HCT116 (cell line): ENCODE data around the gene LHFPL6. TPM values are rescaled to one million over a fixed set of nuclear protein-coding genes. Genes with fewer than 3 reads are reported as not detected.

Experiments used
- ATAC-seq: fragments of 200-7000 bp; cut with Tn5 transposase; 2 replicates; pipeline ENCODE4 v1.9.1; 2020; ENCODE audit warnings: mild to moderate bottlenecking, moderate library complexity
- BruUV-seq: library from RNA; stranded (reverse); fragments of 400-500 nt; replicated peaks from 2 replicates; lab custom pipeline; 2021; lab: Mats Ljungman, UMichigan
- CTCF ChIA-PET: fragments of 300-600 bp; sonication (Branson Sonifier 250); formaldehyde crosslinking; loops from one replicate; lab custom pipeline; 2021; ENCODE audit warnings: antibody characterized with exemption; lab: Charles Lee
- POLR2A ChIA-PET: fragments of 300-600, 350-600 bp; sonication (Branson Sonifier 250); formaldehyde crosslinking; loops from one replicate; lab custom pipeline; 2021; ENCODE audit warnings: antibody characterized with exemption; lab: Charles Lee
- RAD21 ChIA-PET, 2 experiments: fragments of 300-600 bp; sonication (Branson Sonifier 250); formaldehyde crosslinking; loops; one replicate each; lab custom pipeline; 2023; ENCODE audit warnings: low total read pairs in 2 of 2; ENCODE audit not compliant: uncharacterized antibody in 2 of 2, unreplicated experiment in 2 of 2, low non-redundant PET in 1 of 2; lab: Charles Lee
- DNase-seq: peaks from one replicate; pipeline ENCODE4 v3.0.0-alpha.2; 2010; ENCODE audit warnings: low read depth, low spot score
- H2AFZ ChIP-seq: fragments of 200-600 bp; shearing (Covaris generic), sonication (generic); 2 replicates; pipeline ENCODE4 v1.6.1; 2017; ENCODE audit warnings: low read depth, mixed run types, mixed read lengths, antibody characterized with exemption, low read length; ENCODE audit not compliant: poor library complexity, severe bottlenecking
- H3K27ac ChIP-seq: 2 replicates; pipeline ENCODE4 v1.5.1; 2012; ENCODE audit warnings: low read depth, low read length
- H3K27me3 ChIP-seq: fragments of 200-600 bp; sonication (generic); 2 replicates; pipeline ENCODE4 v1.6.1; 2016; ENCODE audit warnings: mixed run types, low read length, mixed read lengths; ENCODE audit not compliant: insufficient read depth
- H3K36me3 ChIP-seq, 2 experiments: fragments of 200-500 bp in 1 of 2; fragments of 200-600 bp in 1 of 2; sonication (Bioruptor generic) in 1 of 2; sonication (generic) in 1 of 2; 2 replicates each; pipeline versions ENCODE4 v1.5.1 to v1.6.1; 2014 to 2016; ENCODE audit warnings: low read length in 2 of 2, inconsistent platforms in 1 of 2, mixed read lengths in 1 of 2, mixed run types in 1 of 2; ENCODE audit not compliant: insufficient read depth in 2 of 2, control insufficient read depth in 1 of 2
- H3K4me1 ChIP-seq, 2 experiments: fragments of 200-600 bp in 1 of 2; sonication (generic) in 1 of 2; 2 replicates each; pipeline versions ENCODE4 v1.5.1 to v1.6.1; 2012 to 2017; ENCODE audit warnings: low read length in 2 of 2, inconsistent platforms in 1 of 2, mild to moderate bottlenecking in 1 of 2, mixed read lengths in 1 of 2, mixed run types in 1 of 2, moderate library complexity in 1 of 2; ENCODE audit not compliant: insufficient read depth in 2 of 2, control insufficient read depth in 1 of 2
- H3K4me2 ChIP-seq: fragments of 200-600 bp; sonication (generic); 2 replicates; pipeline ENCODE4 v1.6.1; 2017; ENCODE audit warnings: mixed run types, low read length, mixed read lengths
- H3K4me3 ChIP-seq, 2 experiments: fragments of 200-600 bp in 1 of 2; sonication (generic) in 1 of 2; replicated peaks in 1 of 2; 2 replicates each; pipeline ENCODE4 v1.5.1; 2011 to 2016; ENCODE audit warnings: low read length in 2 of 2, control low read depth in 1 of 2, low read depth in 1 of 2, mild to moderate bottlenecking in 1 of 2, mixed read lengths in 1 of 2, mixed run types in 1 of 2
- H3K79me2 ChIP-seq: fragments of 200-600 bp; sonication (generic); 2 replicates; pipeline ENCODE4 v1.6.1; 2017; ENCODE audit warnings: mild to moderate bottlenecking, mixed run types, low read length, moderate library complexity, mixed read lengths; ENCODE audit not compliant: insufficient read depth
- H3K9ac ChIP-seq: fragments of 200-600 bp; sonication (generic); 2 replicates; pipeline ENCODE4 v1.6.1; 2016; ENCODE audit warnings: low read length, mixed read lengths
- H3K9me2 ChIP-seq: fragments of 200-600 bp; sonication (generic), shearing (Covaris generic); 2 replicates; pipeline ENCODE4 v1.6.1; 2017; ENCODE audit warnings: mixed run types, mild to moderate bottlenecking, moderate library complexity; ENCODE audit not compliant: insufficient read depth
- H3K9me3 ChIP-seq, 2 experiments: fragments of 200-500 bp in 1 of 2; fragments of 200-600 bp in 1 of 2; sonication (Bioruptor generic) in 1 of 2; sonication (generic) in 1 of 2; 2 replicates each; pipeline ENCODE4 v1.6.1; 2014 to 2017; ENCODE audit warnings: low read length in 2 of 2, mixed read lengths in 2 of 2, inconsistent platforms in 1 of 2, low read depth in 1 of 2, mild to moderate bottlenecking in 1 of 2, mixed run types in 1 of 2, moderate library complexity in 1 of 2; ENCODE audit not compliant: control insufficient read depth in 1 of 2, insufficient read depth in 1 of 2
- H4K20me1 ChIP-seq: fragments of 200-600 bp; sonication (generic), shearing (Covaris generic); 2 replicates; pipeline ENCODE4 v1.6.1; 2017; ENCODE audit warnings: mixed run types, mild to moderate bottlenecking, moderate library complexity; ENCODE audit not compliant: insufficient read depth
- ELF1 ChIP-seq: IDR thresholded peaks from 2 replicates; pipeline ENCODE4 v1.6.1; 2012; ENCODE audit warnings: low read depth, borderline replicate concordance
- EZH2 ChIP-seq: fragments of 200-600 bp; sonication (generic); IDR thresholded peaks from 2 replicates; pipeline ENCODE4 v1.6.1; 2017; ENCODE audit warnings: antibody characterized with exemption, mixed run types
- JUND ChIP-seq: IDR thresholded peaks from 2 replicates; pipeline ENCODE4 v1.6.1; 2012
- POLR2AphosphoS5 ChIP-seq: IDR thresholded peaks from 2 replicates; pipeline ENCODE4 v1.6.1; 2011; ENCODE audit warnings: mild to moderate bottlenecking, low read depth, low read length, moderate library complexity
- SIN3A ChIP-seq: IDR thresholded peaks from 2 replicates; pipeline ENCODE4 v1.6.1; 2012; ENCODE audit warnings: low read depth
- SRF ChIP-seq: IDR thresholded peaks from 2 replicates; pipeline ENCODE4 v1.6.1; 2012; ENCODE audit warnings: low read depth
- intact Hi-C: fragments of 100-400 bp; cut with micrococcal nuclease; formaldehyde crosslinking; loops from 2 replicates; pipeline ENCODE4 v1.10.0; 2022
- total RNA-seq: library from RNA; stranded (reverse); gene quantifications from one replicate; pipeline ENCODE4 v1.2.1, GENCODE V29; 2021; ENCODE audit not compliant: unreplicated experiment
- TF ChIP-seq, protein P1 (sequence below): IDR thresholded peaks from 2 replicates; pipeline ENCODE4 v1.6.1; 2012
- TF ChIP-seq, protein P2 (sequence below), 3 experiments: fragments of 200-600 bp in 1 of 3; sonication (generic) in 1 of 3; IDR thresholded peaks in 2 of 3; conservative IDR thresholded peaks in 1 of 3; 2 replicates each; pipeline ENCODE4 v1.5.1; 2012 to 2017; ENCODE audit warnings: low read depth in 2 of 3, low read length in 2 of 3, antibody characterized with exemption in 1 of 3, borderline replicate concordance in 1 of 3, control low read depth in 1 of 3, mild to moderate bottlenecking in 1 of 3, mixed read lengths in 1 of 3, mixed run types in 1 of 3, moderate library complexity in 1 of 3; ENCODE audit not compliant: insufficient read depth in 1 of 3

LHFPL6 gene
- total RNA-seq, 1 experiment from 2014 or later = 0.22 TPM

DNA sequence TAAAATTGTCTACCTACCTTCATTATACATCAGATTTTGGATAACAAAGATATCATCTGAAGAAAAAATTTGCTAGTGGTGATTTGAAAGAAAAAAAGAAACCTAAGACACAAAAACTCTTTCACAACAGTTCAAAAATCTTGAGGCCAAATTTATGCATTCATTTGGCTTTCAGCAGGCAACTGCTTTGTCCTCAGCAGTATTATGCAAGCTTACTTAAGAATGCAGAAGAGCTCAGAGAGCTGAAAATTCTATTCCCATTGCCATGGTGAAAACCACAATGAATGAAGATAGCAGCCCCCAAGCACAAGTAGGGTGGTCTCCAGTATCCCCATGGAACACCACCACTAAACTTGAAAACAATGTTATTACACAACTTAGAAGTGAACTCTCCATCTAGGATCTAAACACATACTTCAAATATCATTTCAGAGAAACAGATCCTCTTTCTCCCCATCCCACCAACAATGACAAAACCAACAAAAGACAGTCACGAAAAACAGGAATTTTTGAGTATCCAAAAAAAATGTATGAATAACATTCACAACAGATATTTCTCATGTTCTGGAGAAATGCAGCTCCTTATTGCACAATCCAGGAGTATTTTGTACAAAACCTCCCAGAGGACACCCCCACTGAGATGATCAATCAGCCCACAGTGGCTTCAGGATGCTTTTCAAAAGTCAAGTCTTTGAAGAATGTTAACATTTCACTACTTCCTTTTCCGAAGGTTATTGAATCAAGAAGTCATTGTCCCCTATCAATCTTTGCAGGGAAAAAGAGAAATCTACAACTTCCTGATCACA is 192.7 kb downstream of the LHFPL6 start:
- ChIA-PET CTCF (interaction anchor here (1.5 kb wide), 1 partner anchor 202 kb away, joined by 5 read pairs; no protein-coding TSS in a partner anchor), RAD21 (no interaction called here), POLR2A (no interaction called here)
- H3K27me3 ChIP-seq = peaks cover 44% of the 10 kb centered on the region
- H3K27ac ChIP-seq = no peak overlapping the region
- TF ChIP-seq JUND = no peak
- no peak for TF ChIP-seq SIN3A
- TF ChIP-seq, protein P1, sequence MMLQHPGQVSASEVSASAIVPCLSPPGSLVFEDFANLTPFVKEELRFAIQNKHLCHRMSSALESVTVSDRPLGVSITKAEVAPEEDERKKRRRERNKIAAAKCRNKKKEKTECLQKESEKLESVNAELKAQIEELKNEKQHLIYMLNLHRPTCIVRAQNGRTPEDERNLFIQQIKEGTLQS = no peak
- no peak for TF ChIP-seq EZH2
- TF ChIP-seq POLR2AphosphoS5 = no peak
- no peak for TF ChIP-seq ELF1
- TF ChIP-seq SRF = no peak
- TF ChIP-seq, protein P2, sequence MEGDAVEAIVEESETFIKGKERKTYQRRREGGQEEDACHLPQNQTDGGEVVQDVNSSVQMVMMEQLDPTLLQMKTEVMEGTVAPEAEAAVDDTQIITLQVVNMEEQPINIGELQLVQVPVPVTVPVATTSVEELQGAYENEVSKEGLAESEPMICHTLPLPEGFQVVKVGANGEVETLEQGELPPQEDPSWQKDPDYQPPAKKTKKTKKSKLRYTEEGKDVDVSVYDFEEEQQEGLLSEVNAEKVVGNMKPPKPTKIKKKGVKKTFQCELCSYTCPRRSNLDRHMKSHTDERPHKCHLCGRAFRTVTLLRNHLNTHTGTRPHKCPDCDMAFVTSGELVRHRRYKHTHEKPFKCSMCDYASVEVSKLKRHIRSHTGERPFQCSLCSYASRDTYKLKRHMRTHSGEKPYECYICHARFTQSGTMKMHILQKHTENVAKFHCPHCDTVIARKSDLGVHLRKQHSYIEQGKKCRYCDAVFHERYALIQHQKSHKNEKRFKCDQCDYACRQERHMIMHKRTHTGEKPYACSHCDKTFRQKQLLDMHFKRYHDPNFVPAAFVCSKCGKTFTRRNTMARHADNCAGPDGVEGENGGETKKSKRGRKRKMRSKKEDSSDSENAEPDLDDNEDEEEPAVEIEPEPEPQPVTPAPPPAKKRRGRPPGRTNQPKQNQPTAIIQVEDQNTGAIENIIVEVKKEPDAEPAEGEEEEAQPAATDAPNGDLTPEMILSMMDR (IDR thresholded peaks at IDR 0.05 in 2 of 3, conservative IDR thresholded peaks at IDR 0.05 in 1 of 3; ENCODE audit: borderline replicate concordance in 1 of 3, insufficient read depth in 1 of 3, low read depth in 2 of 3, low read length in 2 of 3) = no peak
- intact Hi-C loops = loop anchor here (10.0 kb wide), 1 partner anchor 355 kb away; no protein-coding TSS in a partner anchor
- H4K20me1 ChIP-seq = no peaks in the 10 kb centered on the region
- ATAC-seq (no peak), DNase-seq (no peak)
- H3K4me2 ChIP-seq = no peak overlapping the region
- no peak overlapping the region for H3K4me3 ChIP-seq
- BruUV-seq = no TSS peak
- H3K36me3 ChIP-seq = no peaks in the 10 kb centered on the region
- no peaks in the 10 kb centered on the region for H3K4me1 ChIP-seq
- H3K9ac ChIP-seq = no peak overlapping the region
- no peaks in the 10 kb centered on the region for H3K9me2 ChIP-seq
- H3K79me2 ChIP-seq = no peaks in the 10 kb centered on the region
- no peak overlapping the region for H2AFZ ChIP-seq
- H3K9me3 ChIP-seq = no peaks in the 10 kb centered on the region
